ENCODE measurements around the gene PML.

- TF ChIP-seq, protein P1, sequence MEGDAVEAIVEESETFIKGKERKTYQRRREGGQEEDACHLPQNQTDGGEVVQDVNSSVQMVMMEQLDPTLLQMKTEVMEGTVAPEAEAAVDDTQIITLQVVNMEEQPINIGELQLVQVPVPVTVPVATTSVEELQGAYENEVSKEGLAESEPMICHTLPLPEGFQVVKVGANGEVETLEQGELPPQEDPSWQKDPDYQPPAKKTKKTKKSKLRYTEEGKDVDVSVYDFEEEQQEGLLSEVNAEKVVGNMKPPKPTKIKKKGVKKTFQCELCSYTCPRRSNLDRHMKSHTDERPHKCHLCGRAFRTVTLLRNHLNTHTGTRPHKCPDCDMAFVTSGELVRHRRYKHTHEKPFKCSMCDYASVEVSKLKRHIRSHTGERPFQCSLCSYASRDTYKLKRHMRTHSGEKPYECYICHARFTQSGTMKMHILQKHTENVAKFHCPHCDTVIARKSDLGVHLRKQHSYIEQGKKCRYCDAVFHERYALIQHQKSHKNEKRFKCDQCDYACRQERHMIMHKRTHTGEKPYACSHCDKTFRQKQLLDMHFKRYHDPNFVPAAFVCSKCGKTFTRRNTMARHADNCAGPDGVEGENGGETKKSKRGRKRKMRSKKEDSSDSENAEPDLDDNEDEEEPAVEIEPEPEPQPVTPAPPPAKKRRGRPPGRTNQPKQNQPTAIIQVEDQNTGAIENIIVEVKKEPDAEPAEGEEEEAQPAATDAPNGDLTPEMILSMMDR (IDR thresholded peaks at IDR 0.05): no peak
- peak; percentile 56 for TF ChIP-seq POLR2AphosphoS5 (IDR thresholded peaks at IDR 0.05)
- TF ChIP-seq POLR2A (IDR thresholded peaks at IDR 0.05): no peak
- TF ChIP-seq EP300 (IDR thresholded peaks at IDR 0.05): no peak
These were observed 12.7 kb upstream of the PML start for GRCh38 chr15:73981761-73982221.
